ENCODE measurements around the gene CFAP45. TPM values are rescaled to one million over a fixed set of nuclear protein-coding genes. Genes with fewer than 3 reads are reported as not detected.

Gene CFAP45
- polyA plus RNA-seq, 1 of the 3 experiments (the other 2 are of a cell fraction) = 0.74 TPM

GRCh38 chr1:159841749-159842148 is 58.2 kb downstream of the CFAP45 start:
- Histone ChIP-seq H3K4me3 (ENCODE audit: low read depth in 2 of 2, low read length in 1 of 2) (no peak overlapping the region), H3K9me2 (no peaks in the 10 kb centered on the region), H3K4me2 (no peak overlapping the region), H2AFZ (ENCODE audit: low read depth) (no peak overlapping the region), H3K27me3 (ENCODE audit: insufficient read depth) (no peaks in the 10 kb centered on the region), H3K9ac (no peak overlapping the region), H3K27ac (ENCODE audit: low read depth in 2 of 2, low read length in 1 of 2) (no peak overlapping the region), H4K20me1 (ENCODE audit: insufficient read depth) (no peaks in the 10 kb centered on the region), H3K36me3 (replicated peaks in 1 of 2; ENCODE audit: control insufficient read depth in 1 of 2, insufficient read depth in 2 of 2, low read length in 1 of 2) (no peaks in the 10 kb centered on the region), H3F3A (replicated peaks; ENCODE audit: insufficient read depth) (no peaks in the 10 kb centered on the region), H3K79me2 (ENCODE audit: insufficient read depth) (no peaks in the 10 kb centered on the region), H3K9me3 (no peaks in the 10 kb centered on the region), H3K4me1 (ENCODE audit: control insufficient read depth in 1 of 2, insufficient read depth in 2 of 2, low read depth in 1 of 2, low read length in 1 of 2) (peaks cover 0 to 3% of the 10 kb centered on the region in 2 experiments; a peak in 1 of 4 replicates)
- 93% methylated on average over 2 of the region's 2 CpGs for WGBS (ENCODE audit: low lambda C conversion rate)
- TF ChIP-seq NRF1 (IDR thresholded peaks at IDR 0.05; ENCODE audit: low read depth, low read length) (no peak), FOXJ3 (CRISPR knock-in tag; IDR thresholded peaks at IDR 0.05) (no peak)
- ChIA-PET POLR2A (no interaction called here), CTCF (interaction anchor here (0.9 to 4.1 kb wide), 6 partner anchors 10 to 164 kb away, joined by 4 to 22 read pairs (median 8); no protein-coding TSS in a partner anchor)
- no peak for DNase-seq

GRCh38 chr1:159839116-159839849 is 60.7 kb downstream of the CFAP45 start:
- Histone ChIP-seq H3K79me2 (ENCODE audit: insufficient read depth) (no peaks in the 10 kb centered on the region), H3K4me2 (no peak overlapping the region), H3K36me3 (replicated peaks in 1 of 2; ENCODE audit: control insufficient read depth in 1 of 2, insufficient read depth in 2 of 2, low read length in 1 of 2) (no peaks in the 10 kb centered on the region), H3K9me2 (no peaks in the 10 kb centered on the region), H3K27ac (ENCODE audit: low read depth in 2 of 2, low read length in 1 of 2) (no peak overlapping the region), H3K9ac (no peak overlapping the region), H3F3A (replicated peaks; ENCODE audit: insufficient read depth) (no peaks in the 10 kb centered on the region), H3K4me3 (ENCODE audit: low read depth in 2 of 2, low read length in 1 of 2) (no peak overlapping the region), H3K9me3 (no peaks in the 10 kb centered on the region), H3K27me3 (ENCODE audit: insufficient read depth) (no peaks in the 10 kb centered on the region), H2AFZ (ENCODE audit: low read depth) (no peak overlapping the region), H3K4me1 (ENCODE audit: control insufficient read depth in 1 of 2, insufficient read depth in 2 of 2, low read depth in 1 of 2, low read length in 1 of 2) (peaks cover 0 to 3% of the 10 kb centered on the region in 2 experiments; a peak in 1 of 4 replicates), H4K20me1 (ENCODE audit: insufficient read depth) (no peaks in the 10 kb centered on the region)
- WGBS (ENCODE audit: low lambda C conversion rate) = 90% methylated on average over 5 of the region's 5 CpGs
- POLR2A ChIA-PET = no interaction called here
- CTCF ChIA-PET = interaction anchor here (1.0 to 4.1 kb wide), 5 partner anchors 9 to 51 kb away, joined by 3 to 22 read pairs (median 4); no protein-coding TSS in a partner anchor
- TF ChIP-seq JUND (IDR thresholded peaks at IDR 0.05) (no peak), GATA2 (CRISPR knock-in tag; IDR thresholded peaks at IDR 0.05) (no peak), CTCF (IDR thresholded peaks at IDR 0.05) (no peak), MEF2A (IDR thresholded peaks at IDR 0.05; ENCODE audit: borderline replicate concordance, low read depth) (no peak), RXRA (IDR thresholded peaks at IDR 0.05; ENCODE audit: borderline replicate concordance, low read depth) (no peak), MXI1 (IDR thresholded peaks at IDR 0.05; ENCODE audit: low read depth, low read length) (no peak), NRF1 (IDR thresholded peaks at IDR 0.05; ENCODE audit: low read depth, low read length) (no peak), ZBTB33 (IDR thresholded peaks at IDR 0.05; ENCODE audit: borderline replicate concordance, low read depth) (no peak), IRF3 (IDR thresholded peaks at IDR 0.05; ENCODE audit: low read depth, low read length) (no peak), MAX (IDR thresholded peaks at IDR 0.05; ENCODE audit: low read depth) (no peak), RCOR1 (IDR thresholded peaks at IDR 0.05; ENCODE audit: low read length) (no peak), POLR2AphosphoS5 (IDR thresholded peaks at IDR 0.05; ENCODE audit: low read depth, low read length) (no peak), EZH2phosphoT487 (IDR thresholded peaks at IDR 0.05; ENCODE audit: borderline replicate concordance, low read depth) (no peak), FOXJ3 (CRISPR knock-in tag; IDR thresholded peaks at IDR 0.05) (no peak), TEAD4 (IDR thresholded peaks at IDR 0.05; ENCODE audit: borderline replicate concordance, insufficient read depth) (no peak), NFIC (IDR thresholded peaks at IDR 0.05; ENCODE audit: borderline replicate concordance) (no peak), ELF1 (IDR thresholded peaks at IDR 0.05) (no peak), SMC3 (IDR thresholded peaks at IDR 0.05; ENCODE audit: low read depth, low read length) (no peak)
- no peak for DNase-seq

All from SK-N-SH (cell line).